EL (cell line): ENCODE measurements around the gene CLEC4M.
A peak's percentile ranks its signal among the peaks of the same experiment; 100 is the strongest.
"Not testable (repeated sequence)": the region's sequence is repeated elsewhere in the genome, so short reads cannot be mapped to it uniquely, and the experiment has no call there.

Source experiments
- DNase-seq: peaks from one replicate; pipeline ENCODE4 v3.0.0-alpha.2; 2016

Gene CLEC4M

DNA sequence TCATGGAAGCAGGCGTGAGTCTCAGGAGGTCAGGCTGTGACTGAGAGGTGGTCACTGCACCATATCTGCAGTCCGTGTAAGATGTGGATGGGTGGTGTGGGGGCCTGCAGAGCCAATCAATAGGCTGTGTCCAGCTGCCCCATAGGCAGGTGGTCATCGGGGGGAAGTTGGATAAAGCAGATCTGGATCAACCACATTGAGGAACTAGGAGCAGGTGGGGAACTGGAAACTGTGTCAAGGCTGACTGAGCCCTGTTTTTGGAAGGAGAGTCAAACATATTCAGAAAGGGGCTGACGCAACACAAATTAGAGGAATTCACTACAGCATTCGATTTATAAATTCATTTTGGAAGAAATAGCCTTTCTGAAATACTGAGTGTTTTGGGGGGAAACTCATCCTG, 15.0 kb downstream of the CLEC4M start:
- DNase-seq: no peak

DNA sequence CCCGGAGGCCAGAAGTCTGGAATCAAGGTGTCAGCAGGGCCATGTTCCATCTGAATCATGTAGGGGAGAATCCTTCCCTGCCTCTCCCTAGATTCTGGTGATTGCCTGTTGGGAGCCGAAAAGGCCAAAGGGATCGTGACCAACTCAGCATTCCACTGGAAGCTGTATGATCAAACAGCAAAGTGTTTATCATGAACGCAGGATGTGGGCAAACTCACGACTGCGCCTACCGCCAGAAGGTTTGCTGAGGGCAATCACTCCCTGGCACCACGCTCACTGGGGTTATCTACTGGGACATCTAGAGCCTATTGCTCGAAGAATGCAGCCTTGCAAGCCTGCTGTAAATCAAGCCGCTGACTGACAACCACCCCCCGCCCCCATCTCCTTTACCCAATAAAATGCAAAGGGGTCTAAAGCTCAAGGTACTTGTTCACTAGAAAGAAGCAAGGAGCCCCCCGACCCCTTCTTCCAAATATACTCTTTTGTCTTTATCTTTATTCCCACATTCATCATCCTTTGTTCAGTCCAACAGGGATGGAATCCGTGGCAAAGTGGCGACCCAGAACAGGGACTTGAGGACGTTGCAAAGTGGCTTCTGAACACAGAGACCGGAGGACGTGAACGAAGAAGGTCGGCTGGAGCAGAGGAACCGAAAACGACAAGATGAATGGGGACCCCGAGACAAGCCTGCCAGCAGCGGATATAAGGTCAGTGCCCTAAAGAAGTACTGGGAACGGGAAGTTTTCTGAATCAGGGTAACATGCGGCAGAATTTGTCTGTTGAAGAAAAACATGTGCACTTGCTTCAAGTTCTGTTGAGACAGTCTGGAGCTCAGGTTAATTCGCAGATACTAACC, 16.8 kb downstream of the CLEC4M start:
- DNase-seq: no peak

DNA sequence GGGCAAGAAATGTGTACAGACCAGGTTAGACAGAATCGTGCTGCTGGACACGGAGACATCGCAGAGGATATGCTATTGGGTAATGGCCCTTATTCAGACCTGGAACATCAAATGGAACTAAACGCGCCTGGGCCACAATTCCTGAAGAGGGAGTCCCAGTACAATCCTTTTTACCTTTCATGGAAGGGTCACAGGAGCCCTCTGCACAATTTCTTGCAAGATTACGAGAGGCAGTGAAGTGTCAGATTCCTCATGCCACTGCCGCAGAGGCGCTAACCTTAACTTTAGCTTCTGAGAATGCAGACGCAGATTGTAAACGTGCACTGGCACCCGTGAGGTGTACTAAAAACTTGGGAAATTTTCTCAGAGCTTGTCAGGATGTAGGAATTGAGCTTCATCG, 18.1 kb downstream of the CLEC4M start:
- no peak for DNase-seq

DNA sequence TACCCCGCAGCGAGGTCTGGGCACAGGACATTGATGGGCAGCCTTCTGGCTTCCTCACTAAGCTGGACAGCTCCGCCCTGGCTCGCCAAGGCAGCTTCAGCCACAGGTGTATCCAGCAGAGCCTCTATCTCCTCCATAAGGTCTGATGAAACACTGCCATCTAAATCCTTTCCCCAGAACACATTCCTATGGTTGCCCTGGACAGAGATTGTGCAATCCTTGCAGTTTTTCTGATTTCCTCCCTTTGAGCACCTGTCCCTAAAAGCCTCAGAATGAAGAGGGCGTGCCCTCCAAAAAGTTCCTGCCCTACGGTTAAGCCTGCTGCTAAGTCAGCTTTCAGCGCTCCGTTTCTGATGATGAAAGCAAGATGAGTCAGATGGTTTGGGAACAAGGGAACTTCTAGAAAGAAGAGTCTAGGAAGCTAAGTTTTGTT, 21.0 kb downstream of the CLEC4M start:
- DNase-seq: peak; percentile 33

DNA sequence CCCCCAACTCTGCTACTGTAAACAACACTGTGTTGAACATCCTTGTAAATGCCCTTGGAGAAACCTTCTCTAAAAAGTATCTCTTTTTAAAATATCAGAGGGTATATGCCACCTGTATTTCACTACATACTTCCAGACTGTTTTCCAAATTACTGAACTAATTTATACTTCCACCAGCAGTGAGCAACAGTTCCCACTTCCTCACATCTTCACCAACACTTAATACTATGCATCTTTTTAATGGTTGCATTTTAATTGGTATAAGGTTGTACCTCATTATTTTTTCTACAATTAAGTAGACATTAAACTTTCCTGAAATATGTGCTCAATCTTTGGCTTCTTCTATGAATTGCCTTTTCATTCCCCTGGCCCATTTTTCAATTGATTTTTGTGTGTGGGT, 21.8 kb downstream of the CLEC4M start:
- no peak for DNase-seq

DNA sequence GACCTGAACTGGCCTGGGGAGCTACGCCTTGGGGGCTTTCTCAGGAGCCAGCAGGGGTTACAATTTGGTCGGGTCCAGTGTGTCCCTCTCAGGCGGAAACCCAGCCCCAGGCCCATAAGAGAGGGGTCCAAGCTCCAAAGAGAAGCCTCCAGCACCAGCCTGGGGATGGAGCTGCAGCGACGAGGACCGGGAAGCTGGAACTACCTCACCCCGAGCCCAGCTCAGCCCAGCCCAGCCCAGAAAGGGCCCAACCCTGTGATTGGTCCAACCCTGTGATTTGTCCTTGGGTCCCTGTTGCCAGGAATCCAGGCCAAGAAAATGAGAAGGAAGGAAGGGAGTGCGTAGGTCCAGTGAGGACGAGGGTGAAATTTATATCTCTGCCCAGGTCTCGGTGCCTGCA, 24.1 kb downstream of the CLEC4M start:
- no peak for DNase-seq

DNA sequence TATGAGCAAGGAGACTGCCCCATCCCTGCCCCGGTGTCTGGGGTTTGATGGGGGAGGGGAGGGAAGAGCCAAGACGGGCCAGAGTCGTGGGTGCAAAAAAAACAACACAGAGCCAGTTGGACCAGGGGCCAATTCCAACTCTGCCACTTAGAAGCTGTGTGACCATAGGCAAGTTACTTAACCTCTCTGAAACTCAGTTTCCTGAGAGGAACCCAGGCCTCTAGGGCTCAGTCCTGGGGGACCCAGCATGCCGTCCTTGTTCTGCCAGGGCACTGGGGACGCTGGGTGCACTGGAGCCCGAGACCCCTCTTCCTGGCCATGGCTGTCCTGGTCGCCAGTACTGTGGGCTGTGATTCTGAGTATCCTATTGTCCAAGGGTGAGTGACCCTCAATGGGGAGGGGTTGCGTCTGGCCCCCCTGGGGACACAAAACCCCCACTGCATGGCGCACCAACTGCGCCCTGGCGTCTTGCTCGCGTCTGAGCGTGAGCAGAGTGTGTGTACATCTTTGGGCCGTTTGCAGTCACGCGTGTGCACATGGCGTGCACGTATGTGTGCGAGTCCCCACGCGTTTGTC, 24.6 kb downstream of the CLEC4M start:
- no peak for DNase-seq

DNA sequence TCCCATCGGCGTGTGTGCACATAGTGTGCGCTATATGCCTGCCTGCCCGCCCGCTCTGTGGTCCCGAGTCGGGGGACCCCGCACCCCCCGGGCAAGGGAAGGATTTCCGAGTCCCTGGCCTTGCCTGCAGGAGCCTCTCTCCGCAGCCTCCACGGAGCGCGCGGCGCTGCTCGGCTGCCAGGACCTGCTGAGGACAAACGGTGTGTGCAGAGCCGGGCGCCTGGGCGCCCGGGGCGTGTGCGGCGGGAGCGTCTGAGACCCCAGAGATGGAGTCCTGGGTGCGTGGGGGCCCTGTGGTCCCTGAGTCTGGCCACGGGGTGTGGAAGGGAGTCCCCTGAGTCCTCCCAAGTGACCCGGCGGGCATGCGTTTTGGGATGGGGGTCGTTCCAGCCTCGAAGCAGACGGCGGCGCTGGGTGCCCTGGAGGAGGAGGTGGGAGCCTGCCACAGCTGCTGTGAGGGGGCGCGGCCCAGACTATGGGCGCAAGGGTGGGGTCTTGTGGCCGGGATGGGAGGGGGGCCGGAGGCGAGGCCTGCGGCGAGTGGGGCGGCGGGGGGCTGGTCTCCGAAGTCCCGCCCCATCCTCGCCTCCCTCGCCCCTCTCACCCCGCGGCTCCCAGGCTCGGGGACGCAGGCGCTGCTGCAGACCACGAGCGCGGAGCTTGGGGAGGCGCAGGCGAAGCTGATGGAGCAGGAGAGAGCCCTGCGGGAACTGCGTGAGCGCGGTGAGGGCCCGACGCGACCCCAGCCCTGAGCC, 25.3 kb downstream of the CLEC4M start:
- no peak for DNase-seq

DNA sequence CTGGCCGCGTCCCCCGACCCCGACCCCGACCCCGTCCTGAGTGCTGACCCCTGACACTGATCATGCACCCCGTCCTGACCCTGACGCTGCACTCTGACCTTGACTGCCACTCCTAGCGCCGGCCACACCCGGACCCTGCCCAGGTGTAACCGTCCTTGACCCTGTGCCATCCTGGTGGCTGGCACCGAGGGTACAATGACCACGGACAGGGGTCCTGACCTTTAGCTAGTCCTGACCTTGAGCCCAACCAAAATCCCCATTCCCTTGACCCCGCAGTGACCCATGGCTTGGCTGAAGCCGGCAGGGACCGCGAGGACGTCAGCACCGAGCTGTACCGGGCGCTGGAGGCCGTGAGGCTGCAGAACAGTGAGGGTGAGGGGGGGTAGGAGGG, 25.9 kb downstream of the CLEC4M start:
- no peak for DNase-seq

DNA sequence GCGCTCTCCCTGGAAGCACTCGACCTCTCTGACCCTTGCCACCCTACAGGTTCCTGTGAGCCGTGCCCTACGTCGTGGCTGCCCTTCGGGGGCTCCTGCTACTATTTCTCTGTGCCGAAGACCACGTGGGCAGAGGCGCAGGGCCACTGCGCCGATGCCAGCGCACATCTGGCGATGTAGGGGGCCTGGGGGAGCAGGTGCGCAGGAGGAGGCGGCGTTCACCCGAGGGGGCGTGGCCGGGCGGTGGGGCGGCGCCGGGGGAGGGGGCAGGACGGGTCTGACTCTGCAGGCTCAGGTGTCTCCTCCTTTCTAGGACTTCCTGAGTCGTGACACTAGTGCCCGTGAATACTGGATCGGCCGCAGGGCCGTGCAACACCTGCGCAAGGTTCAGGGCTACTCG, 26.4 kb downstream of the CLEC4M start:
- DNase-seq: no peak

DNA sequence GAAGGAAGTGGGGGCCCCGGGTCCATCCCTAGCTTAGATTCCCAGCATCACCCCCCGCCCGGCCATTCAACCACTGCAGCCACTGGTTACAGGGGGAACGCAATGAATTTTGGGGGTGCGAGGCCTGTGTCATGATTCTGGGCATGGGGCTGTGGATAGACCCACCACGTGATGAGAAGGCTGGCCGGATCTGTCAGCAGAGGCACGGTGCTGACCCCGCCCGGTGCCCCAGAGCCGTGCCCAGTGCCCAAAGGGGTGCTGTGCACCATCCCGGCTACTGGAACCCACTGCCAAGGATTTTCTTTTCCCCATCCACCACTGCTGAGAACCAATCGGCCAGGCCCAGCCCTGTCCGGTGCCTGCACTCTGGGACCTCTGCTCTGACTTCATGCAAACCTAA, 27.4 kb downstream of the CLEC4M start:
- DNase-seq: no peak

DNA sequence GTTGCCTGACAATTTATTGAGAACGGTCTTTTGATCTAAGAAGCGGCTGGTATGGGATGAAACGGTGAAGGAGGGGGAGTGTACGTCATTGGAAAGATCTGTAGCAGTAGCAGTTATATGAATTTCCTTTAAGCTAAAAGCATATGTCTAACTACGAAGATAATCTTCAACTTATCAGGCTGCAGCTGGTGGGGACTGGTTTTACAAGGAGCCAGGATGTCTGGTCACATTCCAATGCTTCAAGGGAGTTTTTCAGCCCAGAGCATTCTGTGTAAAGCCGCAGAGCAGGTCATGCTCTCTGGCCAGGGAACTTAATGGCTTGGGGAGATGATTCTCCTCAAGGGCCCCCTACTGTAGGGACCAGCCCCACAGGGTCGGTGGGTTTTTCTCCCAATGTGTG, 29.2 kb downstream of the CLEC4M start:
- DNase-seq: no peak

DNA sequence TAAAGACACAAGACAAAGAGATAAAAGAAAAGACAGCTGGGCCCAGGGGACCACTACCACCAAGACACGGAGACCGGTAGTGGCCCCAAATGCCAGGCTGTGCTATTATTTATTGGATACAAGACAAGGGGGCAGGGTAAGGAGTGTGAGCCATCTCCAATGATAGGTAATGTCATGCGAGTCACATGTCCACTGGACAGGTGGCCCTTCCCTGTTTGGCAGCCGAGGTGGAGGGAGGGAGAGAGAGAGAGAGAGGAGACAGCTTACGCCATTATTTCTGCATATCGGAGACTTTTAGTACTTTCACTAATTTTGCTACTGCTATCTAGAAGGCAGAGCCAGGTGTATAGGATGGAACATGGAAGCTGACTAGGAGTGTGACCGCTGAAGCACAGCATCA, 29.7 kb downstream of the CLEC4M start:
- not testable (repeated sequence) for DNase-seq

DNA sequence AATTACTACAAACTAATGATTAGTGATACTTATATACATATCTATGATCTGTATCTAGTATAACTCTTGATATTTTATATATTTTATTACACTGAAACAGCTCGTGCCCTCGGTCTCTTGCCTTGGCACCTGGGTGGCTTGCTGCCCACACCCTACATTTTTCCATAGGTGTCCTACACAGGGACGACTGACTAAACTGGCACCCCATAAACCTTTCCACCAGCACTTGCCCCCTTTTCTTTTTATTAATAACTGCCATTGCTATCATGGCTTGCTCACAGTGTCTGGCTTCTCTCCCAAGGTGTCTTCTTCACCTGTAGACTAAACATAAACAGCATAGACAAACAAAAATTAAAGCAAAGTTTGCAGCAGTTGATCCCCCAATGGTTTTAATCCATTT, 30.4 kb downstream of the CLEC4M start:
- no peak for DNase-seq

DNA sequence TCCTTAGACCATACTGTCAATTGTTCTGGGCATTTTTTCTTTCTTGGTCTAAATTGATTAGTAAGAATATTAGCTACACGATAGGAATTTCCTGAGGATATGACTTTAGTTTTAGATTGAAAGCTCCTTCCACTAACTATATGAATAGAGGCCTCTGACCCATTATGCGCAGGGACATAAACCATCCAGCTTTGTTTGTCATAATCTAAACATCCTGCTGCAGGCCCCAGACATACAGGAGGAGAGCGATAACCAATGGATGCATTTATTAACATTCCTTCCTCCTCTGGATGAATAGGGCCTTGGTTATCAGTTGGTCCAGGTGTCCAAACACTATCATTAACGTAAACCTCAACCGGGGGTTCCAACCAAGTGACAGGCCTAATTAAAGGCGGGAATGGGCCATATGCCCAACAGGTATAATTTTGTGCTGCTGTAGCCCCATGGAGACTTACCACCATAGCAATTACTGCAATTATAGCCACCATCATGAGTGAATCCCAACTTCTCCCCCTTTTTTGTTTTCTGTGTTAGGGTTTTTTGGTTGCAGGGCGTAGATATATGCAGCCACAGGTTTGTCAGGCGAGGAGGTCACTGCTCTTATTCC, 32.6 kb downstream of the CLEC4M start:
- DNase-seq: no peak

DNA sequence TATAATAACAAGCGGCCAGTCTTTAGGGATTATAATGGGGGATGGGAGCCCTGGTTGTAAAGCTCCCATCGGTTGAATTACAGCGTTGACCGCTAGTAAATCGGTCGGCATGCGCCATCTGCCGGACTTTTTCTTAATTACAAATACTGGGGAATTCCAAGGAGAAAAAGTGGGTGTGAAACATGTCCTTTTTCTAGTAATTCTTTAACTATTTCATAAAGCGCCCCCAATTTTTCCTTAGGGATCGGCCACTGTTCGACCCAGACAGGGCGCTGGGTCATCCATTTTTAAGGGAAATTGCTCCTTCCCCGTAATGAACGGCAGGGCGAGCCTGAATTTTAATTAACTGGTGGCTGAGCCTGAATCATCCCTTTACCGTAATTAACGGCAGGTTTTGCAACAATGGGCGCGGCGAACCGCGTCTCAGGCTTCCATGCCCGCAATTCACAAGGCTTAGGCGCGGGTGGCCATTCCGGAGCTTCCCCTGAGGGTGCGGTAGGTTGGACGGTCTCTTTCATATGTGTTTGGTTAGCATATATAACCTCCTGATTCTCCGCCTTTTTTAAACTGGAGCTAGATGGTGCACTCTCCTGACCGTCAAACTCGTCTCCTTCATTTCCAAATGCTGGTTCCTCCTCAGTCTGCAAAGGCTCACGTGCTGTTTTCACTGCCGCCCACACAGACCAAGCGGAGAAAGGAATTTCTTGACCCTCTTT, 36.8 kb downstream of the CLEC4M start:
- peak; percentile 78 for DNase-seq

DNA sequence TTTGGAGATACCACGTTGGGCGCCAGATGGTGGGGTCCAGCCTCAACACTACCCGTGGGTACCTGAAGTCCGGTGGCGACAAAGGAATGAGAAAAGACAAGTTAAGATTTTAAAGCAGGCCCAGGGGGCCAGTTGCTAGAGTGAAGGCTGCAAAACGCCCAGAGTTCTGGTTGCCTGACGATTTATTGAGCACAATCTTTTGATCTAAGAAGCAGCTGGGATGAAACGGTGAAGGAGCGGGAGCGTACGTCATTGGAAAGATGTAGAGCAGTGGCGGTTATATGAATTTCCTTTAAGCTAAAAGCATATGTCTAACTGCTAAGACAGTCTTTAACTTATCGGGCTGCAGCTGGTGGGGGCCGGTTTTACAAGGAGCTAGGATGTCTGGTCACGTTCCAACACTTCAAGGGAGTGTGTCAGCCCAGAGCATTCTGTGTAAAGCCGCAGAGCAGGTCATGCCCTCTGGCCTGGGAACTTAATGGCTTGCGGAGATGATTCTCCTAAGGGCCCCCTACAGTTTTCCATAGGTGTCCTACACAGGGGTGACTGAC, 38.1 kb downstream of the CLEC4M start:
- DNase-seq: no peak

DNA sequence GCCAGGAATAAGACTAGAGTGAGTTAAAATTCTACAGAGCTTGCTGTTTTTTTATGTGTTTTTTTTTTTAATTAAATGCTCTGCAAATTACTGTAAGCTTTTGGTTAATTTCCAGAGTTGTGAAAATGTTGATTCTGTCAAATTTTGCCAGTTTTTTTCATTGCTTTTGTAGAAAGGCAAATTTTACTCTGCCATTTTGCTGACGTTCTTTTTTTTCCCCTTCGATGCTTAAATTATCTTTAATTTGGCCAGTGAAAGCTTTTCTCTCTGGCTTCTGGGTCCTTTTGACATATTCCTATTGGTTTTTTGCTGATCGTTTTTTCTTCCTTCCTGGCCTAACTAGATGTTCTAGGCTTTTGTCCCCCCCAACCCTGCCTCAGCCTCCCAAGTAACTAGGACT, 43.2 kb downstream of the CLEC4M start:
- DNase-seq: no peak

DNA sequence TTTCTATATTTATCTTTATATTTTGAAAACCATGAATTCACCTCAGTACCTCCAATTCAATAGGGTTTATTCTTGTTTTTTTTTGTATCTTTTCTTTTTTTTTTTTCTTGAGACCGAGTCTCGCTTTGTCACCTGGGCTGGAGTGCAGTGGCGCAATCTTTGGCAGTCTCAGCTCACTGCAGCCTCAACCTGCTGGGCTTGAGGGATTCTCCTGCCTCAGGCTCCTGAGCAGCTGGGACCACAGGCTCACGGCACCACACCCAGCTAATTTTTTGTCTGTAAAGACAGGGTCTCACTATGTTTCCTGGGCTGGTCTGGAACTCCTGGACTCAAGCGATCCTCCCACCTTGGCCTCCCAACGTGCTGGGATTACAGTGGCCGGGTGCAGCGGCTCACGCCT, 43.8 kb downstream of the CLEC4M start:
- no peak for DNase-seq

DNA sequence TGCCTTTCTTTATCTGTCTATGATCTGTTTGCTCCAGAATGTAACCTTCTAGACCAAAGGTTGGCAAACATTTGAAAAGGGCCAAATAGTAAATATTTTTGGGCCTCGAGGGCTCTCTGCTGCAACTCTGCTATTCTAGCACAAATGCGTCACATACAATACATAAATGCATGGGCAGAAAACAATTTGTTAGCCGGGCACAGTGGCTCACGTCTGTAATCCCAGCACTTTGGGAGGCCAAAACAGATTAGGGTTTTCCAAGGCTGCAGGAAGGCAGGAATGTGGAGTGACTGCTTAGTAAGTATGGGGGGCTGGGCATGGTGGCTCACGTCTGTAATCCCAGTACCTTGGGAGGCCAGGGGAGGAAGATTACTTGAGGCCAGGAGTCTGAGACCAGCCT, 45.1 kb downstream of the CLEC4M start:
- DNase-seq: no peak

DNA sequence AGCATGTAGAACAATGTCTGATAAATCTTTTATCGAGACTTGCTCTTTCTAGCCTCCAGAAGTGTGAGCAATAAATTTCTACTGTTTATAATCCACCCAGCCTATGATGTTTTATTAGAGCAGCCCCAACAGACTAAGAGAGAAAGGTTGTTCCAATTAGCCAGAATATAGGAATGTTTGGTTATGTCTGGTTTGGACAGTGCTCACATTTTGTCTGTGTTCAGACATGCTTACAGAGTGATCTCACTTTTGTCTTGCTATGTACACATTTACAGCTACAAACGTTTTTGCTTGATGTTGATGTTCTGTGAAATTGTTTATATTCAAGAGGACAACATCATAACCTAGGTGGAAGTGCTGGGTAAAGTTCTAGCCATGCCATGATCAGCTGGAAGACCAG, 48.9 kb downstream of the CLEC4M start:
- no peak for DNase-seq

DNA sequence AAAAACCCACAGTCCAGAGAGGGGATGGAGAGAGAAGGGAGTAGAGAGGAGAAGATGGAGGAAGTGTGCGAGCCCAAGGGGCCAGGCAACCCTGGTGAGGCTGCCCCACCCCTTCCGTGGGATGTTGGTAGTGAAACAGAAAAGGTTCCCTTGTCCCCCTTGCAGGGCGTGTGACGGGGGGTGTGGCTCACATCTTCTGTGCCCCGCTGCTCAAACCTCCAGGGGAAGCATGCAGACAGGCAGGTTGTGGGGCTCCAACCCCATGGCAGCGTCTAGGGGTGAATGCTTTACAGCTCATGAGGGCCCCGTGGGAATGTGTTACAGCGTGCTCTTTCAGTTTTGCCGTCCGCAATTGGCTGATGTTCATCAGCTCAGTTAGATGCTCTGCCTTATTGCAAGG, 52.3 kb downstream of the CLEC4M start:
- DNase-seq: no peak

DNA sequence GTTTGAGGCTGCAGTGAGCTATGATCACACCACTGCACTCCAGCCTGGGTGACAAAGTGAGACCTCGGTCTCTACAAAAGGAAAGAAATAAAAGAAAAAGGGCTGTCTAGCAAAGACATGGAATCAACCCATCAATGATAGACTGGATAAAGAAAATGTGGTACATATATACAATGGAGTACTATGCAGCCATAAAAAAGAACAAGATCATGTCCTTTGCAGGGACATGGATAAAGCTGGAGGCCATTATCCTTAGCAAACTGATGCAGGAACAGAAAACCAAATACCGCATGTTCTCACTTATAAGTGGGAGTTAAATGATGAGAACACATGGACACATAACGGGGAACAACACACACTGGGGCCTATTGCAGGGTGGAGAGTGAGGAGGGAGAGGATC, 53.0 kb downstream of the CLEC4M start:
- not testable (repeated sequence) for DNase-seq
